Endothelial cell (in vitro differentiated cells): ENCODE data around the gene RHOU. TPM values are rescaled to one million over a fixed set of nuclear protein-coding genes. Genes with fewer than 3 reads are reported as not detected.

ENCODE experiments used
- DNase-seq: peaks from one replicate; pipeline ENCODE4 v3.0.0; 2021; ENCODE audit warnings: low spot score
- H3K27ac Mint-ChIP-seq: one replicate; pipeline ENCODE4 v1.8.0; 2021; ENCODE audit warnings: mixed read lengths, inconsistent platforms; ENCODE audit not compliant: unreplicated experiment
- H3K27me3 Mint-ChIP-seq: one replicate; pipeline ENCODE4 v1.8.0; 2021; ENCODE audit warnings: mild to moderate bottlenecking, moderate library complexity, mixed read lengths, inconsistent platforms; ENCODE audit not compliant: unreplicated experiment
- H3K36me3 Mint-ChIP-seq: one replicate; pipeline ENCODE4 v1.8.0; 2021; ENCODE audit warnings: mild to moderate bottlenecking, low read depth, mixed read lengths, inconsistent platforms; ENCODE audit not compliant: unreplicated experiment
- H3K4me1 Mint-ChIP-seq: one replicate; pipeline ENCODE4 v1.8.0; 2021; ENCODE audit warnings: mild to moderate bottlenecking, mixed read lengths, inconsistent platforms; ENCODE audit not compliant: unreplicated experiment
- H3K4me3 Mint-ChIP-seq: one replicate; pipeline ENCODE4 v1.8.0; 2021; ENCODE audit warnings: mild to moderate bottlenecking, mixed read lengths, inconsistent platforms; ENCODE audit not compliant: unreplicated experiment
- H3K9me3 Mint-ChIP-seq: one replicate; pipeline ENCODE4 v1.8.0; 2021; ENCODE audit warnings: mixed read lengths, inconsistent platforms; ENCODE audit not compliant: unreplicated experiment
- CTCF ChIP-seq: fragments of 200-600 bp; sonication (generic); IDR thresholded peaks from one replicate; pipeline ENCODE4 v1.5.0; 2021; ENCODE audit warnings: antibody characterized with exemption; ENCODE audit not compliant: unreplicated experiment
- total RNA-seq: library from RNA; stranded (reverse); fragmentation: NEBNext Ultra II Directional; extraction: Animal tissue kit (Norgen Biotek cat#: 25700); gene quantifications from one replicate; pipeline ENCODE4 v1.2.1, GENCODE V29; 2021; ENCODE audit not compliant: unreplicated experiment

RHOU gene
- total RNA-seq, 1 donor from 2014 or later, result 10.2 TPM

GRCh38 chr1:228744356-228744755 lies 9.1 kb downstream of the RHOU start:
- H3K27ac Mint-ChIP-seq, result no peak overlapping the region
- H3K9me3 Mint-ChIP-seq, result no peaks in the 10 kb centered on the region
- H3K27me3 Mint-ChIP-seq, result peaks cover 4% of the 10 kb centered on the region
- H3K36me3 Mint-ChIP-seq, result peaks cover 17% of the 10 kb centered on the region
- H3K4me1 Mint-ChIP-seq, result no peaks in the 10 kb centered on the region
- H3K4me3 Mint-ChIP-seq, result no peak overlapping the region
- DNase-seq, result no peak
- TF ChIP-seq CTCF, result no peak

DNA sequence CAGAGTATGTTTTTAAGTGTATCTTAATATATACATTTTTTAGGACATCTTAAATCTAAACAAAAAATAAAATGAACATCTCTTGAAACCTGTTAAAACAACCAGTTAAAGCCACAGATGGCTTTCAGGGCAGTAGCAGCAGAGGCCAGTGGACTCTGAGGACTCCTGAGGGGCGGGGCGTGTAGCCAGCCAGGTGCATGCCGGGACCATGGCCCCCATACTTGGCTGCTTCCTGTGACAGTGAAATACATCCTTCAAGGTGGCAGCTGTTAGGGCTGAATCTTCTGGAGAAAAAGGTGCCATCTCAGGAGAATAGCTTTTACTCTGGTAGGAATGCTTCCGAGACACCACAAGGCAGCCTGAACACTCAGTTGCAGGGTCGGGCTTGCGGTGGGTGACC lies 9.6 kb downstream of the RHOU start:
- no peak for DNase-seq

GRCh38 chr1:228745497-228745896 lies 10.2 kb downstream of the RHOU start:
- no peak overlapping the region for H3K4me3 Mint-ChIP-seq
- no peak for TF ChIP-seq CTCF
- H3K27me3 Mint-ChIP-seq, result peaks cover 4% of the 10 kb centered on the region
- no peak overlapping the region for H3K27ac Mint-ChIP-seq
- H3K9me3 Mint-ChIP-seq, result no peaks in the 10 kb centered on the region
- peaks cover 17% of the 10 kb centered on the region for H3K36me3 Mint-ChIP-seq
- H3K4me1 Mint-ChIP-seq, result no peaks in the 10 kb centered on the region
- DNase-seq, result no peak

More for the DNA sequence above, 9.6 kb downstream of the RHOU start:
- Mint-ChIP-seq H3K27me3 (peaks cover 4% of the 10 kb centered on the region), H3K27ac (no peak overlapping the region), H3K4me3 (no peak overlapping the region), H3K36me3 (peaks cover 17% of the 10 kb centered on the region), H3K4me1 (no peaks in the 10 kb centered on the region), H3K9me3 (no peaks in the 10 kb centered on the region)
- TF ChIP-seq CTCF, result no peak

DNA sequence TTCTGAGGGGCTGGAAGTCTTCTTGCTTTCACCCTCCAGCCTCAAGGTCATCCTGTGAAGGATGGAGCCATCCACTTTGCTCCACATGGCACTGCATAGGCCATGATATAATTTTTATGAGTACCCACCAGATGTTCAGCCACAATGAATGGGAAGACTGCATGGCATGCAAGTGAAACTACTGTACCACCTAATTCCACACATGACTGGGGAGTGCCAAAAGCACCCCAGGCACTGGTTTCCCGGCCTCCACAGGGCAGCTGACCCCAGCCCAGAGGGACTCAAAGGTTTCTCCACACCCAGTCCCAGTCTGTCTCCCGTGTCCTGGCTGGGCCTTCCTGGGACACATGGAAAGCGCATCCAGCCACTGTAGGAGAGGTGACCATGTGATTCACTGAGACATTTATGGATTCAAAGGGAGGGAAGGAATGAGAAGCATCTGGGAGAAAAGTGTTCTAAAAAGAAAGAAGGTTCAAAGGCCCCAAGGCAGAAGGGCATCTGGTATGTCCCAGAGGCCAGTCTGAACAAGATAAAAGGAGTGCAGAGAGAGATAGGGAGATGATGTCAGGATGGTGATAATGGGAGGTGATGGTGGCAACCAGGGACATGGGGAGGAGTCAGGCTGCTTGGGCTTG lies 12.1 kb downstream of the RHOU start:
- peaks cover 10% of the 10 kb centered on the region for H3K36me3 Mint-ChIP-seq
- H3K4me1 Mint-ChIP-seq, result no peaks in the 10 kb centered on the region
- TF ChIP-seq CTCF, result no peak
- no peak overlapping the region for H3K27ac Mint-ChIP-seq
- H3K9me3 Mint-ChIP-seq, result no peaks in the 10 kb centered on the region
- DNase-seq, result no peak
- H3K27me3 Mint-ChIP-seq, result peaks cover 4% of the 10 kb centered on the region
- no peak overlapping the region for H3K4me3 Mint-ChIP-seq

- TF ChIP-seq CTCF, result no peak
- no peak overlapping the region for H3K27ac Mint-ChIP-seq
- no peaks in the 10 kb centered on the region for H3K9me3 Mint-ChIP-seq
- H3K27me3 Mint-ChIP-seq, result peaks cover 2% of the 10 kb centered on the region
- DNase-seq, result no peak
- H3K4me3 Mint-ChIP-seq, result no peak overlapping the region
- peaks cover 7% of the 10 kb centered on the region for H3K36me3 Mint-ChIP-seq
- no peaks in the 10 kb centered on the region for H3K4me1 Mint-ChIP-seq
Measured at GRCh38 chr1:228748029-228748428, 12.8 kb downstream of the RHOU start.
